ENCODE results near the gene DVL1. TPM values are rescaled to one million over a fixed set of nuclear protein-coding genes. Genes with fewer than 3 reads are reported as not detected.
"Not testable (repeated sequence)": the region's sequence is repeated elsewhere in the genome, so short reads cannot be mapped to it uniquely, and the experiment has no call there.

Gene DVL1
- total and polyA plus RNA-seq, 2 experiments from 2014 or later = 8.6 to 113 TPM

GRCh38 chr1:1371746-1372711, 22.8 kb upstream of the DVL1 start:
- no peaks in the 10 kb centered on the region for H3K27me3 ChIP-seq (replicated peaks; ENCODE audit: insufficient read depth)
- H3K27ac ChIP-seq = no peak overlapping the region

GRCh38 chr1:1371364-1371745, 22.1 kb upstream of the DVL1 start:
- TF ChIP-seq EZH2phosphoT487 (IDR thresholded peaks at IDR 0.05; ENCODE audit: insufficient read depth, low read depth) (no peak), EZH2 (IDR thresholded peaks at IDR 0.05; ENCODE audit: insufficient read depth, poor library complexity, severe bottlenecking) (no peak)
- Histone ChIP-seq H3K9me3 (ENCODE audit: low read depth) (no peaks in the 10 kb centered on the region), H3F3A (ENCODE audit: insufficient read depth) (peaks cover 9% of the 10 kb centered on the region; the same call in 1 of the 2 replicates), H4K20me1 (ENCODE audit: insufficient read depth) (no peaks in the 10 kb centered on the region), H2AFZ (no peak overlapping the region), H3K4me3 (no peak overlapping the region), H3K9me2 (ENCODE audit: insufficient read depth) (no peaks in the 10 kb centered on the region), H3K9ac (no peak overlapping the region), H3K4me2 (ENCODE audit: unreplicated experiment) (no peak overlapping the region), H3K27ac (no peak overlapping the region), H3K36me3 (ENCODE audit: low read depth) (no peaks in the 10 kb centered on the region), H3K4me1 (ENCODE audit: insufficient read depth) (peaks cover 9% of the 10 kb centered on the region), H3K27me3 (replicated peaks; ENCODE audit: insufficient read depth) (no peaks in the 10 kb centered on the region), H3K79me2 (ENCODE audit: insufficient read depth) (peaks cover 44% of the 10 kb centered on the region)
- WGBS, 2 experiments (ENCODE audit: low coverage in 1 of 2, low lambda C conversion rate in 2 of 2, missing lambda C conversion rate in 2 of 2) = 53 to 62% methylated on average over 12 of the region's 12 CpGs
- in situ Hi-C loops (cut with MboI) = no loop called here
- DNase-seq = peak; percentile 18

More at GRCh38 chr1:1371746-1372711, 22.8 kb upstream of the DVL1 start:
- Histone ChIP-seq H3K4me3 (no peak overlapping the region), H2AFZ (no peak overlapping the region), H3F3A (ENCODE audit: insufficient read depth) (peaks cover 12% of the 10 kb centered on the region; the same call in 1 of the 2 replicates), H3K79me2 (ENCODE audit: insufficient read depth) (peaks cover 45% of the 10 kb centered on the region), H3K9ac (peak overlapping the region; percentile 98; the same call in 1 of the 2 replicates), H4K20me1 (ENCODE audit: insufficient read depth) (no peaks in the 10 kb centered on the region), H3K4me2 (ENCODE audit: unreplicated experiment) (no peak overlapping the region), H3K36me3 (ENCODE audit: low read depth) (no peaks in the 10 kb centered on the region), H3K4me1 (ENCODE audit: insufficient read depth) (peaks cover 9% of the 10 kb centered on the region), H3K9me3 (ENCODE audit: low read depth) (no peaks in the 10 kb centered on the region), H3K9me2 (ENCODE audit: insufficient read depth) (no peaks in the 10 kb centered on the region)
- WGBS, 2 experiments (ENCODE audit: low coverage in 1 of 2, low lambda C conversion rate in 2 of 2, missing lambda C conversion rate in 2 of 2) = 32 to 38% methylated on average over 25 to 26 of the region's 26 CpGs
- DNase-seq = peak; percentile 64
- in situ Hi-C loops (cut with MboI) = no loop called here
- no peak for TF ChIP-seq EZH2 (IDR thresholded peaks at IDR 0.05; ENCODE audit: insufficient read depth, poor library complexity, severe bottlenecking)
- TF ChIP-seq EZH2phosphoT487 (IDR thresholded peaks at IDR 0.05; ENCODE audit: insufficient read depth, low read depth) = no peak

GRCh38 chr1:1370771-1371300, 21.6 kb upstream of the DVL1 start:
- no peak for DNase-seq
- in situ Hi-C loops (cut with MboI) = no loop called here
- Histone ChIP-seq H3K4me2 (ENCODE audit: unreplicated experiment) (no peak overlapping the region), H3K27me3 (replicated peaks; ENCODE audit: insufficient read depth) (no peaks in the 10 kb centered on the region), H3K27ac (no peak overlapping the region), H3K9ac (no peak overlapping the region), H3K9me2 (ENCODE audit: insufficient read depth) (no peaks in the 10 kb centered on the region), H2AFZ (no peak overlapping the region), H3K4me1 (ENCODE audit: insufficient read depth) (peaks cover 6% of the 10 kb centered on the region), H3K36me3 (ENCODE audit: low read depth) (no peaks in the 10 kb centered on the region), H3K79me2 (ENCODE audit: insufficient read depth) (peaks cover 39% of the 10 kb centered on the region), H4K20me1 (ENCODE audit: insufficient read depth) (no peaks in the 10 kb centered on the region), H3K9me3 (ENCODE audit: low read depth) (no peaks in the 10 kb centered on the region), H3K4me3 (no peak overlapping the region), H3F3A (ENCODE audit: insufficient read depth) (0 out of 2 replicates have a peak, but pooled peaks cover 4% of the 10 kb centered on the region)
- TF ChIP-seq EZH2 (IDR thresholded peaks at IDR 0.05; ENCODE audit: insufficient read depth, poor library complexity, severe bottlenecking) = no peak
- no peak for TF ChIP-seq EZH2phosphoT487 (IDR thresholded peaks at IDR 0.05; ENCODE audit: insufficient read depth, low read depth)
- WGBS, 2 experiments (ENCODE audit: low coverage in 1 of 2, low lambda C conversion rate in 2 of 2, missing lambda C conversion rate in 2 of 2) = 75 to 79% methylated on average over 15 to 16 of the region's 16 CpGs

- H3K4me1 ChIP-seq (ENCODE audit: insufficient read depth); H3K4me3 ChIP-seq; H3F3A ChIP-seq (ENCODE audit: insufficient read depth); H3K36me3 ChIP-seq (ENCODE audit: low read depth); H3K9ac ChIP-seq; H3K9me2 ChIP-seq (ENCODE audit: insufficient read depth); H3K4me2 ChIP-seq (ENCODE audit: unreplicated experiment); DNase-seq; H3K27ac ChIP-seq; H2AFZ ChIP-seq; H3K27me3 ChIP-seq (replicated peaks; ENCODE audit: insufficient read depth); H4K20me1 ChIP-seq (ENCODE audit: insufficient read depth); in situ Hi-C loops (cut with MboI); H3K9me3 ChIP-seq (ENCODE audit: low read depth): not testable (repeated sequence)
- 93 to 94% methylated on average over 14 of the region's 14 CpGs for WGBS, 2 experiments (ENCODE audit: low coverage in 1 of 2, low lambda C conversion rate in 2 of 2, missing lambda C conversion rate in 2 of 2)
- H3K79me2 ChIP-seq (ENCODE audit: insufficient read depth) = peaks cover 36% of the 10 kb centered on the region
Observed at GRCh38 chr1:1370094-1370493, 20.9 kb upstream of the DVL1 start.
